ENCODE results near the gene BDKRB2. TPM values are rescaled to one million over a fixed set of nuclear protein-coding genes. Genes with fewer than 3 reads are reported as not detected.

The BDKRB2 gene
- total and polyA plus RNA-seq, 2 of the 8 experiments (the other 6 are each of a cell fraction or from before 2014, with no cell fraction given), result 0.13 to 0.21 TPM

GRCh38 chr14:96227428-96227827 lies 22.8 kb downstream of the BDKRB2 start:
- Histone ChIP-seq H3K23me2 (ENCODE audit: low read depth, low read length) (no peaks in the 10 kb centered on the region), H3K9ac (replicated peaks in 1 of 4; ENCODE audit: extremely low read depth in 1 of 4, low read depth in 3 of 4, low read length in 3 of 4) (no peak overlapping the region)
- no peak for TF ChIP-seq ATF2 (IDR thresholded peaks at IDR 0.05; ENCODE audit: low read length)
- TF ChIP-seq SIRT6 (IDR thresholded peaks at IDR 0.05; ENCODE audit: low read length), result no peak
- no peak for TF ChIP-seq NRF1 (IDR thresholded peaks at IDR 0.05; ENCODE audit: low read depth, low read length)
- TF ChIP-seq TEAD4 (IDR thresholded peaks at IDR 0.05; ENCODE audit: low read depth, low read length), result no peak
- no peak for TF ChIP-seq ASH2L (IDR thresholded peaks at IDR 0.05; ENCODE audit: low read length)
- TF ChIP-seq EP300 (IDR thresholded peaks at IDR 0.05; ENCODE audit: borderline replicate concordance in 1 of 2, low read depth in 2 of 2, low read length in 2 of 2), result no peak
- no peak for TF ChIP-seq TBP (IDR thresholded peaks at IDR 0.05; ENCODE audit: low read depth, low read length)
- TF ChIP-seq BRCA1 (IDR thresholded peaks at IDR 0.05; ENCODE audit: low read depth, low read length), result no peak
- no peak for TF ChIP-seq TCF12 (IDR thresholded peaks at IDR 0.05; ENCODE audit: low read depth, low read length)
- TF ChIP-seq RBBP5 (IDR thresholded peaks at IDR 0.05; ENCODE audit: borderline replicate concordance, low read depth, low read length), result no peak
- TF ChIP-seq SIN3A (conservative IDR thresholded peaks at IDR 0.05 in 1 of 2, IDR thresholded peaks at IDR 0.05 in 1 of 2; ENCODE audit: low read depth in 1 of 2, low read length in 2 of 2), result no peak
- TF ChIP-seq RFX5 (IDR thresholded peaks at IDR 0.05; ENCODE audit: borderline replicate concordance, low read depth, low read length), result no peak
- no peak for TF ChIP-seq JUND (IDR thresholded peaks at IDR 0.05; ENCODE audit: low read length)
- TF ChIP-seq SP2 (IDR thresholded peaks at IDR 0.05; ENCODE audit: low read length), result no peak

More at GRCh38 chr14:96227428-96227827, 22.8 kb downstream of the BDKRB2 start:
- WGBS, 2 experiments (ENCODE audit: extremely low coverage in 1 of 2, insufficient coverage in 1 of 2, insufficient read length in 1 of 2, insufficient replicate concordance in 2 of 2, low coverage in 1 of 2, low lambda C conversion rate in 2 of 2, missing lambda C conversion rate in 1 of 2), result 87% methylated on average over 7 of the region's 7 CpGs; no CpG with 5 or more reads in 1 of the 2 experiments
- H3K79me1 ChIP-seq (ENCODE audit: low read depth, low read length), result no peaks in the 10 kb centered on the region
- H3K79me2 ChIP-seq (ENCODE audit: control insufficient read depth in 1 of 2, insufficient read depth in 2 of 2, low read length in 2 of 2), result no peaks in the 10 kb centered on the region
- H2AK5ac ChIP-seq (ENCODE audit: low read depth, low read length), result no peak overlapping the region
- H3K18ac ChIP-seq (ENCODE audit: extremely low read depth, low read length), result no peak overlapping the region
- H4K5ac ChIP-seq (ENCODE audit: insufficient read length, low read depth, low read length), result no peak overlapping the region
- H2BK5ac ChIP-seq (ENCODE audit: low read depth, low read length), result no peak overlapping the region
- no peak overlapping the region for H3K23ac ChIP-seq (ENCODE audit: insufficient read length)
- no peak overlapping the region for H4K8ac ChIP-seq (ENCODE audit: extremely low read depth, insufficient read depth, low read length)
- POLR2A ChIA-PET (ENCODE audit: partially characterized antibody), result no interaction called here
- no peak for FAIRE-seq
- peaks cover 4 to 6% of the 10 kb centered on the region in 2 experiments; a peak in 2 of 4 replicates for H3K9me3 ChIP-seq (ENCODE audit: insufficient read depth in 2 of 2, low read depth in 1 of 2, low read length in 1 of 2)
- H3K4ac ChIP-seq (replicated peaks; ENCODE audit: insufficient read length, low read depth, low read length), result no peak overlapping the region
- no peak for DNase-seq (ENCODE audit: low read depth in 1 of 2, low spot score in 2 of 2)
- CTCF ChIA-PET (ENCODE audit: partially characterized antibody), result no interaction called here
- H3K4me3 ChIP-seq (ENCODE audit: extremely low read depth in 1 of 4, insufficient read depth in 2 of 4, low read depth in 3 of 4, low read length in 4 of 4), result no peak overlapping the region
- H4K91ac ChIP-seq (replicated peaks; ENCODE audit: insufficient read length, low read length), result no peak overlapping the region
- H2BK12ac ChIP-seq (ENCODE audit: low read depth, low read length), result peak overlapping the region; percentile 71; the same call in 1 of the 2 replicates
- no peak overlapping the region for H3K14ac ChIP-seq (ENCODE audit: insufficient read length)
- no peak overlapping the region for H2AFZ ChIP-seq (ENCODE audit: low read length)
- no peak overlapping the region for H2BK15ac ChIP-seq (ENCODE audit: low read length)
- no peak overlapping the region for H3K56ac ChIP-seq (replicated peaks; ENCODE audit: insufficient read length, low read depth, low read length)
- H2BK20ac ChIP-seq (ENCODE audit: low read length), result peak overlapping the region; percentile 61; the same call in 1 of the 2 replicates
- H3K27ac ChIP-seq (ENCODE audit: low read depth, low read length), result no peak overlapping the region
- no peaks in the 10 kb centered on the region for H3K4me1 ChIP-seq (replicated peaks in 1 of 4; ENCODE audit: control insufficient read depth in 3 of 4, insufficient read depth in 4 of 4, low read length in 3 of 4)
- no peaks in the 10 kb centered on the region for H3K36me3 ChIP-seq (ENCODE audit: control insufficient read depth in 2 of 4, insufficient read depth in 4 of 4, low read length in 3 of 4)
- H3K27me3 ChIP-seq (replicated peaks in 1 of 4; ENCODE audit: control insufficient read depth in 3 of 4, extremely low read depth in 1 of 4, insufficient read depth in 3 of 4, low read length in 3 of 4), result no peaks in the 10 kb centered on the region
- no peak overlapping the region for H3K4me2 ChIP-seq (ENCODE audit: insufficient read depth in 1 of 2, low read depth in 2 of 2, low read length in 2 of 2)
- H2BK120ac ChIP-seq (replicated peaks; ENCODE audit: low read depth, low read length), result no peak overlapping the region
- H4K20me1 ChIP-seq (replicated peaks in 1 of 2; ENCODE audit: control insufficient read depth in 1 of 2, insufficient read depth in 2 of 2, low read length in 2 of 2), result no peaks in the 10 kb centered on the region

Data from H1 (cell line).